AG04449 (cell line): ENCODE results near the gene CERKL.

Source experiments
- CTCF ChIA-PET: fragments of 350-600 bp; formaldehyde crosslinking; extraction: SDS; loops from one replicate; lab custom pipeline; 2021; ENCODE audit warnings: antibody characterized with exemption; lab: Yijun Ruan, JAX
- POLR2A ChIA-PET: fragments of 400-600, 350-600 bp; formaldehyde crosslinking; extraction: SDS; loops from one replicate; lab custom pipeline; 2020; ENCODE audit warnings: antibody characterized with exemption, inconsistent platforms; lab: Yijun Ruan, JAX
- DNase-seq: peaks from one replicate; pipeline ENCODE4 v3.0.0-alpha.2; 2010; ENCODE audit warnings: low read depth, low spot score
- H3K4me3 ChIP-seq: 2 replicates; pipeline ENCODE4 v1.5.1; 2011; ENCODE audit warnings: low read depth, mild to moderate bottlenecking, control low read depth, low read length
- TF ChIP-seq, protein P1 (sequence below): IDR thresholded peaks from one replicate; pipeline ENCODE4 v1.5.1; 2011; ENCODE audit warnings: mild to moderate bottlenecking, moderate library complexity, low read length, control low read depth, inconsistent platforms; ENCODE audit not compliant: insufficient read depth; ENCODE audit errors: missing control alignments

The CERKL gene

GRCh38 chr2:181639686-181640085 lies 17.2 kb downstream of the CERKL start:
- POLR2A ChIA-PET = no interaction called here
- CTCF ChIA-PET = no interaction called here
- no peak for DNase-seq
- H3K4me3 ChIP-seq = no peak overlapping the region
- TF ChIP-seq, protein P1, sequence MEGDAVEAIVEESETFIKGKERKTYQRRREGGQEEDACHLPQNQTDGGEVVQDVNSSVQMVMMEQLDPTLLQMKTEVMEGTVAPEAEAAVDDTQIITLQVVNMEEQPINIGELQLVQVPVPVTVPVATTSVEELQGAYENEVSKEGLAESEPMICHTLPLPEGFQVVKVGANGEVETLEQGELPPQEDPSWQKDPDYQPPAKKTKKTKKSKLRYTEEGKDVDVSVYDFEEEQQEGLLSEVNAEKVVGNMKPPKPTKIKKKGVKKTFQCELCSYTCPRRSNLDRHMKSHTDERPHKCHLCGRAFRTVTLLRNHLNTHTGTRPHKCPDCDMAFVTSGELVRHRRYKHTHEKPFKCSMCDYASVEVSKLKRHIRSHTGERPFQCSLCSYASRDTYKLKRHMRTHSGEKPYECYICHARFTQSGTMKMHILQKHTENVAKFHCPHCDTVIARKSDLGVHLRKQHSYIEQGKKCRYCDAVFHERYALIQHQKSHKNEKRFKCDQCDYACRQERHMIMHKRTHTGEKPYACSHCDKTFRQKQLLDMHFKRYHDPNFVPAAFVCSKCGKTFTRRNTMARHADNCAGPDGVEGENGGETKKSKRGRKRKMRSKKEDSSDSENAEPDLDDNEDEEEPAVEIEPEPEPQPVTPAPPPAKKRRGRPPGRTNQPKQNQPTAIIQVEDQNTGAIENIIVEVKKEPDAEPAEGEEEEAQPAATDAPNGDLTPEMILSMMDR = no peak

- DNase-seq = no peak
- CTCF ChIA-PET = no interaction called here
- POLR2A ChIA-PET = no interaction called here
- TF ChIP-seq, protein P1 = no peak
- no peak overlapping the region for H3K4me3 ChIP-seq
These were observed 24.0 kb downstream of the CERKL start for GRCh38 chr2:181632733-181633401.

GRCh38 chr2:181628590-181629585 lies 28.0 kb downstream of the CERKL start:
- no peak overlapping the region for H3K4me3 ChIP-seq
- ChIA-PET POLR2A (no interaction called here), CTCF (no interaction called here)
- TF ChIP-seq, protein P1 = no peak
- DNase-seq = no peak

DNA sequence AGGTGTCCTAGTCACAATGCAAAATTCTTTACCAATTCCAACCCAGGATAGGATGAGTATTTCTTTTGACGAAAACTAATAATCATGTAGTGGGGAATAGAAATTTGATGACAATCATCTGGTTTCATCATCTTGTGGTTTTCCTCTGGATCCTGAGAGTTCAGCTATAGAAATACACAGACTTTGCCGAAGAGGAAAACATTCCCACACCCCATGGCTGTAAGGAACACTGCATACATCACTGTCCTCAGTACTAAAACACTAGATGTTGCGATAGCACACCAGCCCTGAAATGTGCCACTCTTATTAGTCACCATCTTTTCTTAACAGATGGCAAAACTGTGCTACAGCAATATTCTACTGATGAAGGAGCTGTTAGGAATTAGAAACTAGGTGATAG lies 29.4 kb downstream of the CERKL start:
- TF ChIP-seq, protein P1 = no peak
- no peak overlapping the region for H3K4me3 ChIP-seq
- DNase-seq = peak; percentile 0
- ChIA-PET POLR2A (no interaction called here), CTCF (no interaction called here)

DNA sequence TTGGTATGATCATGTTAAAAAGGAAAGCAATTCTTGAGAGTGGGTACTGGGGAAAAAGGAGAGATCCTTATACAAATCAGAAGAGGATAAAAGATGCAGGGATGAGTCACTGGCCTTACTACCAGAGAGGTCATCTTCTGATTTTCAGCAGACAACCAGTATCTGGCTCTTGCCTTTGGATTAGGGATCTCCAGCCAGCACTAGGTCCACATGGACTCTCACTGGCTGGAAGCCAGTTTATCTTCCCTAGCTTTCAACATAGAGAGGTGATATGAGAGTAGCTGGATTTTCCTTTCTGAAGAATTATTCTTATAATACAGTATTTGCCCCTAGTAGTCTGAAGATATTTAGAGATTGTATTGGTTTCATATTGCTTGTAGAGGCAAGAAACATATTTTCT lies 30.2 kb downstream of the CERKL start:
- no peak for DNase-seq
- H3K4me3 ChIP-seq = no peak overlapping the region
- CTCF ChIA-PET = no interaction called here
- POLR2A ChIA-PET = no interaction called here
- TF ChIP-seq, protein P1 = no peak

GRCh38 chr2:181623159-181623558 lies 33.7 kb downstream of the CERKL start:
- no peak for DNase-seq
- no peak overlapping the region for H3K4me3 ChIP-seq
- TF ChIP-seq, protein P1 = no peak
- ChIA-PET POLR2A (no interaction called here), CTCF (no interaction called here)
